ENCODE measurements around the gene ATF2.
"Not testable (repeated sequence)": the region's sequence is repeated elsewhere in the genome, so short reads cannot be mapped to it uniquely, and the experiment has no call there.

Gene ATF2

DNA sequence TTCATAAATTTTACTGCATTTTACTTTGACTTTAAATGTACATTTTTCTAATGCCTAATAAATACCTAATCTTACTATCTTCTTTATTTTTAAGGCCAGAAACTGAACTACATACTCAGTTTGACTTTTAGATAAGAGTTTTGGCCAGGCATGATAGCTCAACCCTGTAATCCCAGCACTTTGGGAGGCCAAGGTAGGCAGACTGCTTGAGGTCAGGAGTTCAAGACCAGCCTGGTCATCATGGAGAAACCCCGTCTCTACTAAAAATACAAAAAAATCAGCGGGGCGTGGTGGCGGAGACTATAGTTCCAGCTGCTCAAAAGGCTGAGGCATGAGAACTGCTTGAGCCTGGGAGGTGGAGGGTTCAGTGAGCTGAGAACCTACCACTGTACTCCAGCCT is 9.1 kb downstream of the ATF2 start:
- no peak for DNase-seq

DNA sequence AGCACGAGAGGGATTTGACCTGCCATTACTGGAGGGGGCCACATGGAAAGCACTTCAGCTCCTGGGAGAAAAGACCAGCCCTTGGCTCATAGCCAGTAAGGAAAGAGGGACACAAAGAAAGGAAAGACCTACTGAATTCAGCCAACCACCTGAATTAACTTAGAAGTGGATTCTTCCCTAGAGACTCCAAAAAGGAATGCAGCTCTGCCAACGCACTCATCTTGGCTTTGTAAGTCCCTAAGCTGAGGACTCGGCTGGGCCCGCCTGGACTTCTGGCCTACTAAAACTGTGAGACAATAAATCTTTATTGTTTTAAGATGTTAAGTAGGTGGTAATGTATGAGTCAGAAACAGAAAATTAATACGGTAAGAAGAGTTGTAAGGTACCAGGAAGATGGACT is 11.5 kb downstream of the ATF2 start:
- no peak for DNase-seq

DNA sequence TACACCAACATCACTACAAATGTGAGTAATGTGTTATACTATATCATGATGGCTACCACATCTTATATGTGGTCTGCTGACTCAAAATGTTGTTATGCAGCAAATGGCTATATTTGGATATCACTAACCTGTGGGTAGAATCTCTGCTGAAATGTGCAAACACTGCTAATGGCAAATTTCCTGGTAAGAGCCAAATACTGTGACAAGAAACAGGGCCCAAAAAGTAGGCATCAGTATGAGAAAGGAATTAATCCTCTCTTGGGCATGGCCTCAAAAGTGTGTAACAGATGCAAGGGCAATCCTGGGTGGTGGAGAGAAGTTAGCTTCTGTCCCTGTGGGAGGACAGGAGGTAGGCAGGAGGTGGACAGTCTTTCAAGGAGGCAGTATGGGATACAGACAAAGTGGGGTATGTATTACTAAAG is 13.3 kb downstream of the ATF2 start:
- no peak for DNase-seq

GRCh38 chr2:175152242-175152641 is 15.8 kb downstream of the ATF2 start:
- DNase-seq, result no peak

DNA sequence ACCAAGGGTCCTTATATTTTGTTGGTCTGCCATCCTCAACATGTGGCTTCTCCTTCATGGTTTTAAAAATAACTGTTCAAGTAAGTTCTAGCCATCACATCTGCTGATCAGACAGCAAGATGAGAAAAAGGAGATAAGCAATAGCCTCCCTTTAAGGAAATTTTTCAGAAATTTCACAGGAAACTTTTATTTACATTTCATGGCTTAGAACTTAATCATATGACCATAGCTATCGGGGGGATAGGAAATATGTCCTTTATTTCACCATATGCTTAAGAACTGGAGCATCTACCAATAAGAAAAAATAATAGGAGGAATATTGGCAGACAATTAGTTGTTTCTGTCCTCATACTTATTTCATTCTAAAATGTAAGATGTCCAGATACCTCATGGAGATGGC is 16.2 kb downstream of the ATF2 start:
- DNase-seq, result no peak

DNA sequence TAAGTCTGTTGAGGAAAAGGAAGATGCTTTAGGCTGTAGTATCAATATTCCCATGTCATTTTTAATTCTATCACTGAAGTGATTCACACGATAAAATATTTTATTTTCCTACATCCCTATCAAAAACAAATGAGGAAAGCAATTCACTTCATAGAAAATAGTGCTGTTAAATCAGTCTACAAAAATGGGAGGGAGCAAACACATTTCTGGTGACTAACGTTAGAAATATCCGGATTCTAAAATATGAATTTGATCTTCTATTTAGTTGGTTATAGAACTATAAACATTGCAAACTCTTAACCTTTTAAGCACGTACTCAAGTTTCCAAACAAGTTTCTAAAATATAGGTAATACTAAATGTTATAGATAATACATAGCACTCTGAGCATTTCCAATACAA is 20.8 kb downstream of the ATF2 start:
- DNase-seq, result no peak

GRCh38 chr2:175143678-175144077 is 24.3 kb downstream of the ATF2 start:
- no peak for DNase-seq

DNA sequence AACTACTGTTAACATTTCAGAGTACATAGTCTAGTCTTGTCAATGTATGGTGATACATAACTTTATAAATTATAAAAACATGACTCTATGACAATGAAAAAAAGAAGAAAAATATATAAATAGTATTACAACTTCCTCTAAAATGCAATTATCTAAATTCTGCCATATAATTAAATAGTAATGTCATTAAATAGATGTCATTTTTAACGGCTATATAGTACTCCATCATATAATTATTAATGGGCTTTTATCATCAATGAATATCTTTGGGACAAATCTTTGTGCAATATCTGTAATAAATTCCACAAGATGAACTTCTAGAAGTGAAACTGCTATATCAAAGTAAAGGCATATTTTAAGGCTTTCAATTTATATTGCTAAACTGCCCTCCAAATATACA is 24.8 kb downstream of the ATF2 start:
- no peak for DNase-seq

DNA sequence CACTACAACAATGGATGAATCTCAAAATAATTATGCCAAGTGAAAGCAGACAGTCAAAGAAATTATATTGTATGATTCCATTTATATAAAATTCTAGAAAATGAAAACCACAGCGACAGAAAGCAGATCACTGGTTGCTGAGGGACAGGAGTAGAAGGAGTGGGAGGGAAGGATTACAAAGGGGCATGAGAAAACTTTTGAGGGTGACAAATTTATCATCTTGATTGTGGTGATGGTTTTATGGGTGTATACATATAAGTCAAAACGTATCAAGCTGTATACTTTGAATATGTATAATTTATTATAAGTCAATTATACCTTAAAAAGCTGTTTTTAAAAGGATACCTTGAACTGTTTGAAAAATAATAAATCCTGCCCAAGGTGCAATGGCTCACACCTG is 27.7 kb downstream of the ATF2 start:
- DNase-seq, result no peak

GRCh38 chr2:175137793-175138192 is 30.2 kb downstream of the ATF2 start:
- DNase-seq, result no peak

- DNase-seq, result no peak
Measured at GRCh38 chr2:175136334-175137215, 31.4 kb downstream of the ATF2 start.

- no peak for DNase-seq
Measured at GRCh38 chr2:175135862-175136261, 32.1 kb downstream of the ATF2 start.

- DNase-seq, result no peak
Measured at GRCh38 chr2:175135177-175135576, 32.8 kb downstream of the ATF2 start.

- DNase-seq, result no peak
Measured at GRCh38 chr2:175131252-175131651, 36.8 kb downstream of the ATF2 start.

GRCh38 chr2:175126661-175127060 is 41.3 kb downstream of the ATF2 start:
- no peak for DNase-seq

DNA sequence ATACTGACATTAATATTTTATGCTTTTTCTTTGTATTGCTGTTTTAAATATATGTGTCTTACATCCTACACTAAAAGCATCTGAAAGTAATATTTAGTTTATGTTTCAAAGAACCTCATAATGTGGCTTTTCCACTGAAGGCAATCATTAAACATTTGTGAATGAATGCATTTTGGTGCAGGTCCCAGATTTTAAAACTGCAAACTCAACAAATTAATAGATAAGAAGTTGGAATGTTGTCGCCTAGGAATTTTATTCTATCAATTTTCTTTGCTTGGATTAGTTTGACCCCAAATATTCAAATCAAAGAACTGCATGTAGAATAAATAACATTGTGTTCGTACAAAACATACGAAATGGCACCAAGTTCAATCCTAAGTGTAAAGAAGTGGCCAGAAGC is 44.7 kb downstream of the ATF2 start:
- no peak for DNase-seq

DNA sequence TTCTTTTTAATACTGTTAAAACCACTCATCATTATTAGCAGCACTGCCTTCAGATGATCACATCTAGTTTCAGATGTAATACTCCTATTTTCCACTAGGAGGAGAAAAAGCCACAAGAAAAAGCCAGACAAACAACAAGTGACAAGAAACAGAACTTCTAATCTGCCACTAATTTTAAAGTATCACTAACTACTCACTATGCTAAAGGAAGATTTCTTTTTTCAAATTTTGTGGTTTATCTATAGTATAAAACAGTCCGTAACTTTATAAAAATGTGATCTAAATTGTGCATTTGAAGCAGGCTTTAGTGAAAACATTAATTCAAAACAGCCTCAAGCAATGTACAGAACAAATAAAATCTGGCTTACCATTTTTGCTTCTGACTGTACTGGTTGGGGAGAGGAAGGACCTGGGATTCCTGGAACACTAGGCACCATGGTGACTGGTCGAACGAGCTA is 56.8 kb downstream of the ATF2 start:
- no peak for DNase-seq

DNA sequence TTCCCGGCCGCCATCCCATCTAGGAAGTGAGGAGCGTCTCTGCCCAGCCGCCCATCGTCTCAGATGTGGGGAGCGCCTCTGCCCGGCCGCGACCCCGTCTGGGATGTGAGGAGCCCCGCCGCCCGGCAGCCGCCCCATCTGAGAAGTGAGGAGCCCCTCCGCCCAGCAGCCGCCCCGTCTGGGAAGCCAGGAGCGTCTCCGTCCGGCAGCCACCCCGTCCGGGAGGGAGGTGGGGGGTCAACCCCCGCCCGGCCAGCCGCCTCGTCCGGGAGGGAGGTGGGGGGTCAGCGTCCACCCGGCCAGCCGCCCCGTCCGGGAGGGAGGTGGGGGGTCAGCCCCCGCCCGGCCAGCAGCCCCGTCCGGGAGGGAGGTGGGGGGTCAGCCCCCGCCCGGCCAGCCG is 59.9 kb downstream of the ATF2 start:
- peak; percentile 13 for DNase-seq

DNA sequence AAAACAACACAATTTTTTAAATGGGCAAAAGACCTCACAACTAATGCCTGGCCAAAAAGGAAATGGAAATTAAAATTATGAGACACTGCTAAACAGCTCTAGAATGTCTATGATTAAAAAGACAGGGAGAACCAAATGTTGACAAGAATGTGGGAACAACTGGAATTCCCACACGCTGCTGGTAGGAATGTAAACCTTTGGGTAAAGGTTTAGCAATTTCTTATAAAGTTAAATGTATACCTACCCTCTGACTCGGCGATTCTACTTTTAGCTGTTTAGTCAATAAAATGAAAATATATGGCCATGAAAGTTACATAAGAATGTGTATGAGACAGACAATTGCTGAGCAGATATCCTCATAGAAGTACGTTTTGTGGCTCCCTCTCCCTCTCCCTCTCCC is 60.9 kb downstream of the ATF2 start:
- DNase-seq, result no peak

GRCh38 chr2:175103191-175103590 is 64.8 kb downstream of the ATF2 start:
- DNase-seq, result no peak

DNA sequence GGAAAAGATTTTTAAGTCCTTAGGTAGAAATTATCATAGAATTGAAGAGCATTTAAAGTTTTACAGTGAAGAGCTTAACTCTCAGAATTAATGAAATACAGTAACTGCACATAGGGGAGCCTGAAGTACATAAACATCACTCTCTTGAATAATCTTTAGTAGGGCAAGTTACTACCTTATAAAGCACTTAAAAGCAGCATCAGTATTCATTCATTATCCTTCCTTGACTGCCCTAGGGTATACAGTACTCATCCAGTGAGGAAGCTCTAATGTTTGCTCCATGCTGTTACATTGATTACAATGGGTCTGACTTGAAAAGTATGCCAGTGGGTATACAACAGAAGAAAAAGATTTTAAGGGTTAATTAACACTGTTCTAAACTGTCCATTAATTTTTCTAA is 66.5 kb downstream of the ATF2 start:
- no peak for DNase-seq

- DNase-seq, result no peak
Measured at GRCh38 chr2:175097297-175097696, 70.7 kb downstream of the ATF2 start.

DNA sequence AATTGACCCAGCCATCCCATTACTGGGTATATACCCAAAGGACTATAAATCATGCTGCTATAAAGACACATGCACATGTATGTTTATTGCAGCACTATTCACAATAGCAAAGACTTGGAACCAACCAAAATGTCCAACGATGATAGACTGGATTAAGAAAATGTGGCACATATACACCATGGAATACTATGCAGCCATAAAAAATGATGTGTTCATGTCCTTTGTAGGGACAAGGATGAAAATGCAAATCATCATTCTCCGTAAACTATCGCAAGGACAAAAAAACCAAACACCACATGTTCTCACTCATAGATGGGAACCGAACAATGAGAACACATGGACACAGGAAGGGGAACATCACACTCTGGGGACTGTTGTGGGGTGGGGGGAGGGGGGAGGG is 83.9 kb downstream of the ATF2 start:
- DNase-seq, result not testable (repeated sequence)

DNA sequence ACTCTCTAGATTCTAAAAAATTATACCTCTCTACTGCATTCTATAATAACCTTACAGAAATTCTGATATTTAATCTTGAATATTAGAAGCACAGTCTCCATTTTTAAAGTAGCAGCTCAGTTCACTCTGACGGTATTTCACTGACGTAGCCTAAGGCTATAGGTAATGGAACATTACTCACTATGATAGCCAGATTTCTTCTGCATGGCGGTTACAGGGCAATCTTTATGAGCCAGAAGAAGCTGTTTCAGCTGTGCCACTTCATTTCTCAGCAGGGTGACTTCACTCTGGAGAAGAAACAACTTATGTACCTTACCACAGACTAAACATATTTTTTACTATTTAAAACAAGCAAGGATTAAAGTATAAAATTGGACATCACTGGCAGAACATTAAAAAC is 87.5 kb downstream of the ATF2 start:
- no peak for DNase-seq

- DNase-seq, result no peak
Measured at GRCh38 chr2:175076272-175076671, 91.7 kb downstream of the ATF2 start.
